ENCODE measurements around the gene PLSCR3. TPM values are rescaled to one million over a fixed set of nuclear protein-coding genes. Genes with fewer than 3 reads are reported as not detected.

PLSCR3 gene
- total and polyA plus RNA-seq, 2 donors (not counting 3 experiments of a cell fraction or from before 2014, with no cell fraction given) = 59.9 to 94.8 TPM

DNA sequence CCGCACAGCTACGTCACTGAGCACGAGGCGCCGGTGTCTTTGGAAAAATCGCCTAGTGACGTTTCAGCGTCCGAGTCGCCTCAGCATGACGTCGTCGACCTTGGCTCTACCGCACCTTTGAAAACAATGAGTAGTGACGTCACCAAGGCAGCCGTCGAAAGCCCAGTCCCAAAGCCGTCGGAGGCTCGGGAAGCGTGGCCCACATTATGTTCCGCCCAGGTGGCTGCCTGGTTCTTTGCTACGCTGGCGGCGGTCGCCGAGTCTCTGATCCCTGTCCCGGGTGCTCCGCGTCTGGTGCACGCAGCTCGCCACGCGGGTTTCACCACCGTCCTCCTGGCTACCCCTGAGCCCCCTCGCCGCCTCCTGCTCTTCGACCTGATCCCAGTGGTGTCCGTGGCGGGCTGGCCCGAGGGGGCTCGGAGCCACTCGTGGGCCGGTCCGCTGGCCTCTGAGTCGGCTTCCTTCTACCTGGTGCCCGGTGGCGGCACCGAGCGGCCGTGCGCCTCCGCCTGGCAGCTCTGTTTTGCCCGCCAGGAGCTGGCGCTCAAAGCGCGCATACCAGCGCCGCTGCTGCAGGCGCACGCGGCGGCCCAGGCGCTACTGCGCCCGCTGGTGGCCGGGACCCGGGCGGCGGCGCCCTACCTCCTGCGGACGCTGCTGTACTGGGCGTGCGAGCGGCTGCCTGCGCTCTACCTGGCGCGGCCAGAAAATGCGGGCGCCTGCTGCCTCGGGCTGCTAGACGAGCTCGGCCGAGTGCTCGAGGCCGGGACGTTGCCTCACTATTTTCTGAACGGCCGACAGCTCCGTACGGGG, 42.4 kb upstream of the PLSCR3 start:
- H3K9me1 ChIP-seq (replicated peaks; ENCODE audit: control insufficient read depth, extremely low read depth, insufficient read depth, low read length) = no peaks in the 10 kb centered on the region
- no peaks in the 10 kb centered on the region for H3K9me3 ChIP-seq (replicated peaks; ENCODE audit: control insufficient read depth, insufficient read depth, low read length)
- TF ChIP-seq JUN (IDR thresholded peaks at IDR 0.05; ENCODE audit: borderline replicate concordance, insufficient read depth, insufficient read length, low read depth) (peak; percentile 57), GATA2 (IDR thresholded peaks at IDR 0.05; ENCODE audit: insufficient read depth, insufficient read length, low read depth, low read length) (no peak), FOS (IDR thresholded peaks at IDR 0.05; ENCODE audit: borderline replicate concordance, insufficient read depth, low read length) (no peak), POLR2AphosphoS5 (IDR thresholded peaks at IDR 0.05; ENCODE audit: insufficient read depth, low read depth, low read length) (peak; percentile 87), POLR2A (IDR thresholded peaks at IDR 0.05; ENCODE audit: low read depth, low read length) (peak; percentile 27), MYC (IDR thresholded peaks at IDR 0.05; ENCODE audit: low read depth, low read length) (peak; percentile 63), EZH2 (IDR thresholded peaks at IDR 0.05; ENCODE audit: borderline replicate concordance, low read depth, low read length, severe bottlenecking) (no peak)
- TF ChIP-seq, protein P1, sequence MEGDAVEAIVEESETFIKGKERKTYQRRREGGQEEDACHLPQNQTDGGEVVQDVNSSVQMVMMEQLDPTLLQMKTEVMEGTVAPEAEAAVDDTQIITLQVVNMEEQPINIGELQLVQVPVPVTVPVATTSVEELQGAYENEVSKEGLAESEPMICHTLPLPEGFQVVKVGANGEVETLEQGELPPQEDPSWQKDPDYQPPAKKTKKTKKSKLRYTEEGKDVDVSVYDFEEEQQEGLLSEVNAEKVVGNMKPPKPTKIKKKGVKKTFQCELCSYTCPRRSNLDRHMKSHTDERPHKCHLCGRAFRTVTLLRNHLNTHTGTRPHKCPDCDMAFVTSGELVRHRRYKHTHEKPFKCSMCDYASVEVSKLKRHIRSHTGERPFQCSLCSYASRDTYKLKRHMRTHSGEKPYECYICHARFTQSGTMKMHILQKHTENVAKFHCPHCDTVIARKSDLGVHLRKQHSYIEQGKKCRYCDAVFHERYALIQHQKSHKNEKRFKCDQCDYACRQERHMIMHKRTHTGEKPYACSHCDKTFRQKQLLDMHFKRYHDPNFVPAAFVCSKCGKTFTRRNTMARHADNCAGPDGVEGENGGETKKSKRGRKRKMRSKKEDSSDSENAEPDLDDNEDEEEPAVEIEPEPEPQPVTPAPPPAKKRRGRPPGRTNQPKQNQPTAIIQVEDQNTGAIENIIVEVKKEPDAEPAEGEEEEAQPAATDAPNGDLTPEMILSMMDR (IDR thresholded peaks at IDR 0.05; ENCODE audit: extremely low read depth in 1 of 2, insufficient read depth in 1 of 2, low read depth in 1 of 2, low read length in 2 of 2) = peak; percentile 79 to 88
- TF ChIP-seq, protein P2, sequence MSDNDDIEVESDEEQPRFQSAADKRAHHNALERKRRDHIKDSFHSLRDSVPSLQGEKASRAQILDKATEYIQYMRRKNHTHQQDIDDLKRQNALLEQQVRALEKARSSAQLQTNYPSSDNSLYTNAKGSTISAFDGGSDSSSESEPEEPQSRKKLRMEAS (IDR thresholded peaks at IDR 0.05; ENCODE audit: insufficient read depth, insufficient read length) = no peak
- peak overlapping the region; percentile 94 for H3K4me2 ChIP-seq (ENCODE audit: insufficient read depth, low read length)
- H3K4me1 ChIP-seq (ENCODE audit: control insufficient read depth, extremely low read depth, insufficient read depth, low read length) = peaks cover 23% of the 10 kb centered on the region
- H3K36me3 ChIP-seq (ENCODE audit: control insufficient read depth in 2 of 2, extremely low read depth in 1 of 2, insufficient read depth in 2 of 2, low read length in 2 of 2) = no peaks in the 10 kb centered on the region
- peak overlapping the region in 2 of 3 experiments; percentile 16 to 83 for H3K4me3 ChIP-seq (replicated peaks in 1 of 3; ENCODE audit: insufficient read depth in 1 of 3, low read depth in 1 of 3, low read length in 3 of 3)
- H2AFZ ChIP-seq (ENCODE audit: low read depth, low read length) = peak overlapping the region; percentile 48
- DNase-seq (ENCODE audit: low read depth, low spot score) (peak; percentile 81), FAIRE-seq (peak; percentile 63)
- no TSS peak for BruUV-seq (replicated peaks)
- peak overlapping the region; percentile 46 for H3K9ac ChIP-seq (replicated peaks; ENCODE audit: extremely low read depth, insufficient read depth, low read length)
- dilution Hi-C loops (cut with MboI; ENCODE audit: extremely low pct_ligation_motif_present, low sequenced_read_pairs) (no loop called here), intact Hi-C loops (cut with micrococcal nuclease) (loop anchor here (1.0 to 5.0 kb wide), 5 partner anchors 18 to 251 kb away; partner anchors contain the start of genes CTDNEP1, ELP5, SENP3 and TP53)
- H4K20me1 ChIP-seq (replicated peaks; ENCODE audit: control insufficient read depth, extremely low read depth, insufficient read depth, low read length) = no peaks in the 10 kb centered on the region
- ChIA-PET POLR2A (interaction anchor here (0.8 to 1.7 kb wide), 3 partner anchors 9 to 48 kb away, joined by 3 to 8 read pairs (median 7); partner anchors contain the start of genes POLR2A and TMEM256), CTCF (interaction anchor here (0.7 to 4.4 kb wide), 44 partner anchors 9 to 391 kb away, joined by 3 to 70 read pairs (median 5); partner anchors contain the start of genes CHRNB1, MPDU1, NLGN2 and PLSCR3)
- H3K79me2 ChIP-seq (ENCODE audit: control insufficient read depth, insufficient read depth, low read length) = no peaks in the 10 kb centered on the region
- H3K27me3 ChIP-seq (ENCODE audit: control insufficient read depth in 2 of 2, insufficient read depth in 2 of 2, low read length in 2 of 2) = peaks cover 20 to 28% of the 10 kb centered on the region in 2 experiments
- H3K27ac ChIP-seq (ENCODE audit: insufficient read depth, low read depth, low read length) = no peak overlapping the region

All from endothelial cell of umbilical vein (primary cell).